T follicular helper cell (primary cell): Measurements from ENCODE around the gene SORCS2.

Experiments
- DNase-seq: peaks from one replicate; pipeline ENCODE4 v3.0.0-alpha.2; 2020; ENCODE audit warnings: low read depth

SORCS2 gene

DNA sequence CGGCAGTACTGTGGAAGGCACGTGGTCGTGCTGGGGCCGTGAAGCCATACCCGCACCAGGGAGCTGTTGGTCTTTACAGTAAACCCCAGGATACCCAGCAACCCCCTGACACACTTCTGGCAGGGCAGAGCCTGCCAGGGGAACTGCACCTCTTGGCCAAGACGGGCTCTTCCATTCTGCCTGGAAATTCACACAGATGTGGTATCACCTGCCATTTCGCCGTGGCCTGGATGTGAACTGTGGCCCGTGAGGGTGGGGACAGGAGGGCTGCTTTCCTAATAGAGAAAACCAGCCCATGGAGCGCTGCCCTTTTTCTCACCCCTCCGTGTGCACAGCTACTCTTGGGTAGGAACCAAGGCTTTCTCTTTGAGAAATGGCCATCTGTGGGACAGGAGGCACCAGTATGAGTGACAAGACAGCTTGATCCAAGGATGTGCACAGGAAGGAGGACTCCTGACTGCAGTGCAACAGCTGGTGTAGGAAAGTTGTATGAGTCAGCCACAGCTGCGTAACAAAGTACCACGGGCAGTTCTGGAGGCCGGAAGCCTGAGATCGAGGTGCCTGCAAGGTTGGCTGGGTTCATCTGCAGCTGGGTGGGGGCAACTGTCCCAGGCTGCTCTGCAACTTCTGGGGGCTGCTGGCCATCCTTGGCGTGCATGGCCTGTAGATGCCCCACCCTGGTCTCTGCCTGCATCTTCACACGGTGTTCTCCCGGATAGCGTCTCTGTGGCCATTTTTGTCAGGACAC is 146.7 kb downstream of the SORCS2 start:
- DNase-seq: no peak

DNA sequence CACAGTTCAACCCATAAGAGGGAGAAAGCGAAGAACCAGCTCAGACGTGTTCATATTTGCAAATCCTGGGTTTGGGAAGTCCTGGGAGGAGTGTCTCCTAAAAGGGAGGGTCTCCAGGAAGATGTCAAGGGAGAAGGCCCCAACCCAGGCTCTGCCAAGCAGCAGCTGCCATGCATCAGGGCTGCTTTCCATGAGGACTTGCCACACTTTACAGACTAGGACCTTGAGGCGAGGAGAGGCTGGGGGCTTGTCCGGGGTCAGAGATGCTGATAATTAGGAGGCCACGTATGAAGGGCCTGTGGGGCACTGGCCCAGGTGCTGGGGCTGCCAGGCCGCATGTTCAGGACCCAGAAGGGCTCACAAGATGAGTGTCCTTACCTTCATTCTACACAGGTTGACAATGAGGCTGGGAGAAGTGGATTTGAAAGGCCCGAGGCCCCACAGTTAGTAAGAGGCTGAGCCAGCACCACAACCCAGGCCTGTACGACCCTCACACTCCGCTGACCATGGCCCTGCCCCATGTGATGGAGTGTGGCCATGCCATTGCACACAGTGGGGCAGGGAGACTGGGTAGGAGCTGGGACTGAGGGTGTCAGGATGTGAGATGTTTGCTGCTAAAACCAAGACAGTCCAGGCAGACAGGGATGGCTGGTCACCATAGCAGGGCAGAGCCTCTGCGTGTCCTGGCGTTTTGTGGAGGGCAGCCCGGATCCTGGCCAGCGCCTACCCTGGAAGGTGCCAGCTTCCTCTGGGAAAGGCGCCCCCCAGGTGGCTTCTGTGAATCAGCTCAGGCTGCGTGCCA is 147.6 kb downstream of the SORCS2 start:
- DNase-seq: no peak

DNA sequence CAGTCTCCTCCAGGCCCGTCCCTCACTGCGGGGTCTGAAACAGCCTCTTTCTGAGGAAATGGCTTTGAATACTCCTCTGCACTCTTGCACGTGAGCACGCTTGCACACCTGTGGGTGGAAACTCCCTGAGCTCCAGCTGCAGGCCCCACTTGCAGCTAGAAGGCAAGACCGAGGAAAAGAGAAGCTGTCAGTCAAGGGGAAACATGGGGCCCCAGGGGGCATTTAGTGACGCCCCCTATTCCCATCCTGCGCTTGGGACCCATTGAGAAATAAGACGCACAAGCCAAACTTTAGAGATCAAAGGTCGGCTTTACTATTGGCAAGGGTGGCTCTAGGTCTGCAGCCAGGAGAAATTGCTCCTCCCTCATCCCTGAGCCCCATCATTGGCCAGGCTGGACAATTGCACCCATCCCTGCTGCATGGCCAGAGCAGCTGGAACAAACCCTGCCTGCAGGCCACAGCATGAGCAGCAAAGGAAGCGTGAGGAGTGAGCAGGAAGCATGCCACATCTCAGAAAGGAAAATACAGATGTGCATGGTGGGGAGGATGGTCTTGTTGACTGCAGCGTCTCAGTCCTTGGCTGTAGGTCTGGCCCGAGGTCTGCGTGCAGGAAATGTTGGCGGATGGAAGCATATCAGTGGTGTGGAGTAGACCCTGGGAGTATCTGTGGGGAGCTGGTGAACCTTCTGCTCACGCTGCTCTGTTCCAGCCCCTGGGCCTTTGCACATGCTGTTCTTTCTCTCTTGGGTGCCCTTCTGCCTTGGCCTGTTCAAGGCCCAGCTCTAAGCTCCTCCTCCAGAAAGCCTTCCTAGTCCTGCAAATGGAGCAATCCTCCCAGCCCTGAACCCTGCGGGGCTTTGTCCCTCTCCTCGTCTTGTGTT is 148.5 kb downstream of the SORCS2 start:
- no peak for DNase-seq

DNA sequence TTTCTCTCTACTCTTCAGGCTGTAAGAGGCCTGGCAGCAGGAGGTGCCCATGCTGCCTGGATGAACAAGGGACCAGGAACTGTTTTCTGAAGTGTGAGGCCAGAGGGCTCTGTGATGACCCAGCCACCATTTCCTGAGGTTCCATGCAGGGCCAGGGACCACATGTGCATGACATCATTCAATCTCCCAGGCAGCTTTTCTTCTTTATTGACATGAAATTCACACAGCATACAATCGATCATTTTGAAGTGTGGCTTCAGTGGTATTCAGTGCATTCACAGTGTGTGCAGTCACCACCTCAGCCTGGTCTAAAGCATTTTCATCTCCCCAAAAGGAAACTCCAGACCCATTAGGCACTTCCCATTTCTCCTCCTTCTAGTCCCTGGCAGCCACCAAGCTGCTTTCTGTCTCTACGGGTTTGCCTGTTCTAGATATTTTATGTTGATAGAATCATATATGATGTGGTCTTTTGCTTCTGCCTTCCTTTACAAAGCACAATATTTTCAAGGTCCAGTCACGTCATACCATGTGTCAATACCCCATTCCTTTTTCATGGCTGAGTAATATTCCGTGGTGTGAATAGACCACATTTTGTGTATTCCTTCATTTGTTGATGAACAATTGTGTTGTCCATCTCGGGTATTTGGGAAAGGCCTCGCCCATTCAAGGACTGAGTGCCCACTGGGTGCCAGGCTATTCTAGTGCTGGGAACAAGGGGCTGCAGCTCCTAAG is 149.3 kb downstream of the SORCS2 start:
- DNase-seq: no peak

DNA sequence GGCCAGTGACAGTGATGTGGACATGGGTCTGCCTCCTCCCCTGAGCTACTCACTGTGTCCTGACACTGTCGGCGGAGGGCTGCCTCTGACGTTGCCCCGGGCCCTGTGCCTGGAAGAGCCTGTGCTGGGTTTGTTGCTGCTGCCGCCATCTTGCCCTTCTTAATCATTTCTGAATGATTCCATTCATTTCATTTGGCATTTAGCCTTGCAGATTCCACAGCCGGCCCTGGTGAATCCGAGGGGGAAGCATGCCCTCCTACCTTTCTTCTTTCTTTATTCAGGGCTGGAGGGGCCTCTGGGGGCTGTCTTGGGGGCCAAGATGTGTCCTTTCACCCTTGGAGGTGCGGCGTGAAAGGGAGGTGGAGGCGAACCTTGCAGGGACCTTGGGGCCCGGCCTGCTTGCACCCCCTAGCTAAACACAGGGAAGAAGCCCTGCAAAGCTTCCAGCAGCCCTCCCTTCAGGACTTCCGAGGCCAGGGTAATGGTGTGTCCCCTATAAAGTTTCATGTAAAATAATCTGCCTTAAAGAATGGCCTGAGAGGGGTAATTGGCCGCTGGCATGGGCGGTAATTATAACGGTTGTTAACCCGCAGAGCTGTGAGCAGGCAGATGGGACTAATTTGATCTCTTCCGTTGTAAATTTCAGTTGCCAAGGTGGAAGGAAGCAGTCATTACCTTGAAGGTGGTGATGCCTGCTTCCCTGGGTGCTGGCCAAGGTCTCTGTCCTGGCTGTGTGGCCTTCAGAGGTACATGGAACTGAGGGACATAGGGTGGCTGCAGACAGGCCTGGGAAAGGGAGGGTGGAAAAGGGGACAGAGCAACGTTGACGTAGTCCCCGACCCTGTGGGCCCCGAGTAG is 150.1 kb downstream of the SORCS2 start:
- no peak for DNase-seq

DNA sequence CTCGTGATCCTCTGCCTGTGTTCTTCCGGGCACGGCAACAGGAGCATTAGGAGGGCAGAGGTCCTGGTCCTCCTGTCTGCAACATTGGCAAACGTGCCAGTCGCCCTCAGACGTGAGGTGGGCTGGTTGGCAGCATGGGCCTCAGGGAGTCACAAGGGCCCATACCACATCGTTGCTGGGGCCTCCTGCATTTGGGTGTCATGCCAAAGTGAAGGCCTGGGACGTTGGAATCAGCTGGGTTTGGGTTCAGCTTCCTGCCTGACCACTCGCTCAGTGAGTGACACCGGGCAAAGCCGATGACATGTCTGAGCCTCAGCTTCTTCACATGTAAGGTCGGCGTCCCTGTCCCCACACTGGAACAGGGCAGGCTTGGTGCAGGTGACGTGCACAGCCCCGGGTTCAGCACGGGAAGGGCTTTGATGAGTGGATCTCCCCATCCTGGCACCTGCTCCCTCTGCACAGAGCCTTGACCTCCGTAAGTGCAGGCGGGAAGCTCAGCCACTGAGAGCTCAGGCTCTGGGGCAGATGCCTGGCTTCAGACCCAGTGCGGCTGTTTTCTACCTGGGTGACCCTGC is 150.8 kb downstream of the SORCS2 start:
- DNase-seq: no peak

DNA sequence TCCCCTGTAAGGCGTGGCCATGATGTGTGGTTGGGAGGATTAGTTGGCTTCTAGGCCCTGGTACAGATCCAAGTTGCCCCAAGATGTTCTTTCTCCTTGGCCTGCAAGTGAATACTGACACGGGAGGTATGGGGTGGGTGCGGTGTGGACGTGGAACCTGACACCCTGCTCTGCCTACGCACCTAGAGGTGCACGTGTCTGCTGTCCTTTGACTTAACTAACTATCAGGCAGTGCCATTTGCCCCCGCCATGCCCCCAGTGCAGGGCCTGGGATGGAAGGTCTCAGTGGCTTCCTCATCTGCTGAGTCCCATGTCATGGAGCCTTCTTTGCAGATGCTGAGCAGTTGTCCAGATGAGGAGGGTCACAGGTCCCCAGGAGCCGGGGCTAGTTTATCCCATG is 151.6 kb downstream of the SORCS2 start:
- no peak for DNase-seq

DNA sequence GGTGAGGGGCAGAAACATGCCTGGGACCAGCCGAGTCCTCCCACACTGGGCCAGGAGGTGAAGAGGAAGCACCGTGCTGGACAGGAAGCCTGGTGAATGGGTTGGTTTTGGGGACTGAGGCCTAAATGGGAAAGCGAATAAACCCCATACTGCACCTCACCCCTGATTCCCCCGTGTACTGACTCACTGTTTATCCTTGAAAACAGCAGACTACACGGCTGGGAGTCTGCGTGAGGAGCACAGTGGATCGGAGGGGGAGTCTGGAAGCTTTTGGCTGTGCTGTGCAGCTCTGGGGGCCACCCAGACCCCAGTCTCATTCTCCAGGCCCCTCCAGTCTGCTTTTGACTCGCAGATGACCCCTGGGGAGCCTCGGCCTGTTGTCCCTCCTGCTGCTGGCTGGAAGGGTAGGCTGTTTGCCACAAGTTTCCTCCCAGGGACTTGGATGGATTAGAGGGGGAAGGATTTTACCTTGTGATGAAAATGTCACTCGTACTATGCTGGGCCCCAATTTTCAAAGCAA is 152.4 kb downstream of the SORCS2 start:
- DNase-seq: no peak

DNA sequence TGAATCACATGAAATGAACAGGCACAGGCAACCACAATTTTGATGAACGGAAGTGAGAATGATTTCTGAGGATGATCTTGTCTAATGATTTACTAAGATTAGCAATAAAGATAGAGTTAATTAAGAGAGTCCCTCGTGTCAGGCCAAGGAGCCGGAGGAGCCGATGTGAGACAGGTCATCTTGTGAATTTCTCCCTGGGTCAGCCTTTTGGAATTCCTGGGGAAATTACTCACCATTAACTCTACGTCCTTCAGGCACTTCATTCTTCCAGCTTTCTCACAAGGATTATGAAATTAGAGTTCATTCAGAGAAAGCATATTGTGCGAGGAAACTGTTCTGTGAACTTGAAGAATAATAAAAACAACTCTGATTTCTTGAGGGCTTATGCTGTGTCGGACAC is 155.6 kb downstream of the SORCS2 start:
- DNase-seq: no peak

DNA sequence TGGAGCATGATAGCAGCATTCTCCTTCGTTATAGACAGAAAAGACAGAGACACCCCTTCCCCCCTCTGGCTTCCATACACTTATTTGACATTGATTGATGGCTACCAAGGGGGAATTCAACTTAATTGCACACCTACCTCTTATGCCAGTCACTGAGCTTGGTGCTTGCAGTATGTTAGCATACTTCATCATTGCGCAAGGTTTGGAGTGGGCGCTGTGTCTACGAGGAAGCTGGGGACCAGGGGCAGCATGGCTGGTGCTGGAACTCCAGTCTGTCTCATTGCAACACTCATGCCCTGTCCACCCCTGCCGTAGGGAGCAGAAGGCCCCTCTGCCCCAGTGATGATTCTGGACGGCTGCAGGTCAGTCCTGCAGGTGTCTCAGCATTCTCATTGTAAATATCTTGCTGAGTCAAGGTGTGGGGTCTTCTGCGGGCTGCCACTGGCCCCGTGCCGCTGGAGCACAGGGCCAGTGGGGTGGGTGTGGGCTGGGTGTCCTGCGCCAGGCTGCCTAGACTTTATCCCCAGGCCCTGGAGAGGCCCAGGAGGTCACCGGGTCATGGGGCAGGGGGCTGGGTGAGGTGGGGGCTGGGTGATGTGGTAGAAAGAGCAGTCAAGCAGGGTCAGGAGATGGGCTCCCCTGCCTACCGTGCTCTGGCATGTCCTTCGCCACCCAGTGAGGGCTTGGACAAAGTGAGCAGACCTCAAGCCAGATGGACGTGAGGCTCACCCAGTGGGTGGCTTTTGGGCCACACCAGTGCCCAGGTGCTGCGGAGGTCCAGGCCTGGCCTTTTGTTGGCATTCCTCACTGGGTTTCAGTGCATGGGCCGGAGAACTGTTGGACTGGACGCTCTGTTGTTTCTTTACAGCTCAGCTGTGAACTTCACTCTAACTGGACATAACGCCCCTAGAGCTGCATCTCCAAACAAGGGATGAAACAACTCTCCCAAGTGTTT is 156.9 kb downstream of the SORCS2 start:
- no peak for DNase-seq

DNA sequence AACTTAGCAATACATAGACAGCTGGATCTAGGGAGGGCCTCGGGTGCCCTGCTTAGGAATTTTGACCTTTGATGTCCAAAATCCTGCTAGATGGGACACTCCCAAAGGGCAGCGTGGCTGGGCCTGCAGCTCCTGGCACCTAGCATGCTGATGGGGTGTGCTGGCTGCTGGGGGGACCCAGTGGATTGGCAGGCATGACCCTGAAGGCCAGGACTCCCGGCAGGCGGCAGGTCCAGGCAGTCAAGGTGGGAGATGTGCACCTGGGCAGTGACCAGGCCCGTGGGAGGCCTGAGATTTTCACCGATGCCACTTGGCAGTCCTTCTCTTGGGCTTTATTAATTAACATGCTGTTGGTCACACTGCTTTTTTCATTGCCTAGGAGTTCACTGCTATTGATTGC is 158.1 kb downstream of the SORCS2 start:
- DNase-seq: no peak

DNA sequence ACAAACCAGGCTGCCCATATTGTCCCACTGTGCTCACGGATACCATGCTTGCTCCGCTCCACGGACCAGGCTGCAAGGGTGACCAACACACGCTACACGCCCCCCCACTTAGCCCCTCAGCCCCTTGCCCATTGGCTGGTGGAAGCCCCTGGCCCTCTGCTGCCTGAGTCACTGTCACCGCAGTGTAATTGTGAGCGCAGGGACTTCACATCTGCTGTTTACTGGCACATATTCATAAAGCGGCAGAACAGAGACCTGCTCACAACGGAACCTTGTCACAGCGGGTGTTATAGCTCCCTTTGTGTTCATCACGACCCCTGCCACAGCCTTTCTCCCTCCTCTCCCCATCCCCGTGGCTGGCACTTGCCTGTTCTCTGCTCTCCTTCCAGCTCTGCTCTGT is 158.7 kb downstream of the SORCS2 start:
- no peak for DNase-seq

DNA sequence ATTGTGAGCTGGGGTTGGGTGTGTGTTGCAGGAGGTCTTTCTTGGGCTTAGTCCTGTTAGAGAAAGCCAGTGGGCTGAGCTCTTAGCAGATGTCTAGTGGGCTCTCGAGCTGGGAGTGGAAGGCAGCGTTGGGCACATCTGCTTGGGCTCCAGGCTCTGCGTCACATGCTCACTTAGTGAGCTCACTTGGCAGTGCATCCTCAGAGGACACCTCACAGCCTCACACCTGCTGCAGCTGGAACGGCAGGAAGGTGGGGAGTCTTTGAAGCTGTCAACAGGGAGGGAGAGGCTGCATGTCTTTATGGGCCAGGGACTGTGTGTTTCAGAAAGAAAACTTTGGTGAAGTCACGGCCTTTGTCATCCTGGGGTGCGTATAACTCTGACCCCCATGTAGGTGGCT is 160.1 kb downstream of the SORCS2 start:
- DNase-seq: no peak

DNA sequence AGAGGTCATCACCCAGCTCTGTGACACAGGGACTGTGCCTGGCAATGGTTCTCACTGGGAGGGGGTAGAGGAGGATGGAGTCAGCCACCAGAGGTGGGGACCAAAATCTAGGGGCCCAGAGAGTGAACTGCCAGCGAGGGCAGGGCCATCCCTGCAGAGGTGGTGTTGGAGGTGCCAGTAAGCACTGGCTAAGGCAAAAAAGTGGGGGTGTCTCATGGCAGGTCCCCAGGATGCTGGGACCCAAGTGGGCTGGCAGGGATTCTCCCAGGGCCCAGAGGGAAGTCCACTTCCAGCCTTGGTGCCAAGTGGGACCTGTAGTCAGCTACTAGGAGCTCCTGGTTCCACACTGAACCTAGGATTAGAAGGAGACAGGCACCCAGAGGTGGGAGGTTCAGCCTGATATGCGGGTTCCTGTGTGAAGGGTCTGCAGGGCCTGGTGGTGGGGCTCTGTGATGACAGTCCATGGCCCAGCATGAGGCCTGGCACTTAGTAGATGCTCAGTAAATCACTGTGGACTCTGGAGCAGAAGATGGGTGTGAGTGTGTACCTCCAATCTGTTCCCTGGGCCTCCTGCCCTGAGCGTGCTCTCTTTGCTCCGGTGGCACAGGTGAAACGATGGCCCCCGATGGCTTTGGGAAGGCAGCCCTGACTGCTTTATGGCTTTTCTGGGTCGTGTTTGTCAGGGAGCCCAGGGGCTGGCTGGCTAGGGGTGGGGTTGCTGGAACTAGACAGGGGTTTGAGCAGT is 160.9 kb downstream of the SORCS2 start:
- no peak for DNase-seq

DNA sequence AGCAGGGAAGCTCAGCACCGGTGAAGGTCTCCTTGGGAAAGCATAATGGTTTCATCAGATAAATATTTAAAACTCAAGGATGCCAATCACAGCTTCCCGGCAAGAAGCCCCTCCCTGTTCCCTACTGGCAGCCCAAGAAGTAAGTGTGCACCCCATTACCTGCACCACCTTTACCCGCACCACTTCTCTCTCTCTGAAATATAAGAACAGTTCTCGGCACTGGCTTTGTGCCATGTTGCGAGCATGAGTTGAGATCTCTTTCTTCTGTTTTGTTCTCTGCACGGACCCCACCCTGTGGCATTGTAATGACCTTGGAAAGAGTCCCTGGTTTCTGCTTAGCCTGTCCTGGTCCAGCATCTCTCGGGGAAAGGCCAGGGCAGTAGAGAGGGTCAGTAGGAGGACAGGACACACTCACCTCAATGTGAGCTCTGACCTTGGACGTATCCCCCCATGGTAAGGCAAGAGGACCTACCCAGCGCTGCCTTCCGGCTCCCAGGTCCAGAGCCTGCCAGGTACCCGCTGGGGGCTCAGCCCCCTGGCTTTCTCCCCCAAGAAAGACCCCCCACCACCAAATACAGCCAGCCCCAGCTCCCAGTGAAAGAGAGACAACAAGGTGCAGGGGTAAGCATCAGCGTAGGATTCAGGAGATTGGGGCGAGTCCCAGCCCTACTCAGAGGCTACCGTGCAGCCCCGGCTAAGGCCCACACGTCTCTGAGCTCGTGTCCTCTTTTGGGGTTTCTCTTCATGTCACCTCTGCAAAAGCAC is 161.7 kb downstream of the SORCS2 start:
- no peak for DNase-seq

DNA sequence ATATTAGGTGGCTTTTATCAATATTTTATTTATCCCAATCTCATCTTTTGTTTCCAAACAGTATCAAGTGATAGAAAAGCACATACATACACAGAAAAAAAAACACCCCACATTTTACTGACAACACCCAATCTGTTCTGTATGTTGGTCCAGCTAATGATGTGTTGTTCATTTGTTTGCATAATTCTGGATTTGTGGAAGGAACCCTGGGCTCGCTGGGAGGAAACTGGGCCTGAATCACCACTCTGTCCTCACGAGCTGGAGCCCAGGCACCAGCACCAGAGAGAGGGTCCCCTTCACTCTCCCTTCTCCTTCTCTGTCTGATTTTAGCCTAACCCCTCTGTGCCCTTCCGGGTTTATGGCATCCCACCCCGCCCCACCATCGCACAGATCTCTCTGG is 162.6 kb downstream of the SORCS2 start:
- no peak for DNase-seq

DNA sequence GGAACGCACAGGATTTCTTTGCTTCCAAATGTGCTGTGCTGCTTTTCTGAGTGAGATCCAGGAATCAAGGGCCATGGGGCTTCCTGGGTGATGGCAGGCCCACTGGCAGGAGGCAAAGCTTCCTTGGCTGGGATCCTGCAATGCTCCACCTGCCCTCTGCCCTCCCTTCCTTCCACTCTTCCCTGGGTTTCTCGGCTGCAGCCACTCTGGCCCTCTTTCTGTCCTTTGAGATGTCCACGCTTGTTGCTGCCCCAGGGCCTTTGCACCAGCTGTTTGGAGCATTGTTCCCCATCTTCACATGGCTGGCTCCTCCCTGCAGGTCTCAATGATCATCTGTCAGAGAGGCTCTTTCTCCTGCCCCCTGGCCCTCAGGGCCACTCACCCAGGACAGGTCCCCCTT is 163.5 kb downstream of the SORCS2 start:
- DNase-seq: no peak
